Endodermal cell (in vitro differentiated cells): ENCODE results near the gene UBL4B. TPM values are rescaled to one million over a fixed set of nuclear protein-coding genes. Genes with fewer than 3 reads are reported as not detected.

ENCODE experiments used
- DNase-seq: peaks from one replicate; pipeline ENCODE4 v3.0.0-alpha.2; 2017
- H3K27ac ChIP-seq: 2 replicates; pipeline ENCODE4 v1.5.1; 2013; ENCODE audit warnings: mild to moderate bottlenecking, low read depth, low read length, moderate library complexity
- H3K27me3 ChIP-seq: 2 replicates; pipeline ENCODE4 v1.6.1; 2013; ENCODE audit warnings: mild to moderate bottlenecking, low read length, moderate library complexity; ENCODE audit not compliant: insufficient read depth, control insufficient read depth, poor library complexity, severe bottlenecking
- H3K36me3 ChIP-seq: 2 replicates; pipeline ENCODE4 v1.7.0; 2013; ENCODE audit warnings: mild to moderate bottlenecking, low read length, moderate library complexity; ENCODE audit not compliant: control insufficient read depth, insufficient read depth
- H3K4me1 ChIP-seq: one replicate; pipeline ENCODE4 v1.7.0; 2013; ENCODE audit warnings: low read length; ENCODE audit not compliant: control insufficient read depth, insufficient read depth
- H3K4me3 ChIP-seq: 2 replicates; pipeline ENCODE4 v1.5.1; 2013; ENCODE audit warnings: mild to moderate bottlenecking, low read length, moderate library complexity
- H3K9ac ChIP-seq: 2 replicates; pipeline ENCODE4 v1.6.1; 2013; ENCODE audit warnings: mild to moderate bottlenecking, low read length, moderate library complexity; ENCODE audit not compliant: poor library complexity, severe bottlenecking; ENCODE audit errors: extremely low read depth
- H3K9me3 ChIP-seq: 2 replicates; pipeline ENCODE4 v1.6.1; 2013; ENCODE audit warnings: mild to moderate bottlenecking, low read length, moderate library complexity; ENCODE audit not compliant: control insufficient read depth
- H3K27ac Mint-ChIP-seq: 2 replicates; pipeline ENCODE4 v1.8.0; 2020; ENCODE audit warnings: mixed read lengths
- H3K27me3 Mint-ChIP-seq: 2 replicates; pipeline ENCODE4 v1.8.0; 2021; ENCODE audit warnings: mild to moderate bottlenecking, mixed read lengths; ENCODE audit not compliant: insufficient read depth
- H3K36me3 Mint-ChIP-seq: 2 replicates; pipeline ENCODE4 v1.8.0; 2020; ENCODE audit warnings: low read depth, mixed read lengths
- H3K4me1 Mint-ChIP-seq: 2 replicates; pipeline ENCODE4 v1.8.0; 2020; ENCODE audit warnings: mixed read lengths
- H3K4me3 Mint-ChIP-seq: 2 replicates; pipeline ENCODE4 v1.8.0; 2020; ENCODE audit warnings: mild to moderate bottlenecking, moderate library complexity, mixed read lengths
- H3K9me3 Mint-ChIP-seq: 2 replicates; pipeline ENCODE4 v1.8.0; 2020; ENCODE audit warnings: mild to moderate bottlenecking, mixed read lengths
- CTCF ChIP-seq: fragments of 200-600 bp; sonication (generic); conservative IDR thresholded peaks from 2 replicates; pipeline ENCODE4 v1.5.0; 2021; ENCODE audit warnings: antibody characterized with exemption, mild to moderate bottlenecking
- WGBS, 2 experiments: methylation state at CpG; one replicate each; pipeline versions ENCODE4 v1.1.5 to v1.1.7; 2013; ENCODE audit warnings: missing lambda C conversion rate in 2 of 2, mixed read lengths in 1 of 2; ENCODE audit not compliant: insufficient coverage in 1 of 2, insufficient read length in 1 of 2; 5-methylcytosine and 5-hydroxymethylcytosine counted together
- total RNA-seq, 2 donors: library from RNA; stranded (reverse); fragmentation: NEBNext Ultra II Directional in 1 of 2; extraction: Animal tissue kit (Norgen Biotek cat#: 25700) in 1 of 2; gene quantifications; 2 replicates in 1 of 2; 3 replicates in 1 of 2; pipeline ENCODE4 v1.2.1, GENCODE V29; 2021

The UBL4B gene
- total RNA-seq, 2 donors from 2014 or later: not detected

GRCh38 chr1:110091381-110091780 is 20.9 kb upstream of the UBL4B start:
- no peaks in the 10 kb centered on the region for H3K36me3 ChIP-seq
- Mint-ChIP-seq H3K4me1 (peaks cover 9% of the 10 kb centered on the region), H3K9me3 (no peaks in the 10 kb centered on the region), H3K27me3 (peaks cover 63% of the 10 kb centered on the region), H3K4me3 (no peak overlapping the region), H3K27ac (no peak overlapping the region), H3K36me3 (no peaks in the 10 kb centered on the region)
- H3K4me1 ChIP-seq: peaks cover 4% of the 10 kb centered on the region
- no peak for TF ChIP-seq CTCF
- no peak overlapping the region for H3K27ac ChIP-seq
- 85% methylated on average over 2 of the region's 2 CpGs; no CpG with 5 or more reads in 1 of the 2 experiments for WGBS, 2 experiments
- no peak overlapping the region for H3K9ac ChIP-seq
- H3K4me3 ChIP-seq: no peak overlapping the region
- DNase-seq: no peak
- H3K27me3 ChIP-seq: peaks cover 64% of the 10 kb centered on the region
- no peaks in the 10 kb centered on the region for H3K9me3 ChIP-seq

- H3K9me3 ChIP-seq: no peaks in the 10 kb centered on the region
- H3K4me3 ChIP-seq: no peak overlapping the region
- Mint-ChIP-seq H3K36me3 (no peaks in the 10 kb centered on the region), H3K27ac (no peak overlapping the region), H3K4me3 (no peak overlapping the region), H3K27me3 (peaks cover 59% of the 10 kb centered on the region), H3K4me1 (peaks cover 9% of the 10 kb centered on the region), H3K9me3 (no peaks in the 10 kb centered on the region)
- H3K9ac ChIP-seq: no peak overlapping the region
- DNase-seq: no peak
- TF ChIP-seq CTCF: no peak
- WGBS, 2 experiments: 82 to 87% methylated on average over 3 of the region's 3 CpGs
- H3K27me3 ChIP-seq: peaks cover 60% of the 10 kb centered on the region
- no peaks in the 10 kb centered on the region for H3K36me3 ChIP-seq
- H3K27ac ChIP-seq: no peak overlapping the region
- H3K4me1 ChIP-seq: peaks cover 4% of the 10 kb centered on the region
Measured at GRCh38 chr1:110091791-110092190, 20.5 kb upstream of the UBL4B start.

- Histone ChIP-seq H3K27ac (no peak overlapping the region), H3K36me3 (no peaks in the 10 kb centered on the region), H3K9me3 (no peaks in the 10 kb centered on the region), H3K4me3 (no peak overlapping the region), H3K4me1 (peaks cover 4% of the 10 kb centered on the region), H3K27me3 (peaks cover 48% of the 10 kb centered on the region), H3K9ac (no peak overlapping the region)
- H3K27me3 Mint-ChIP-seq: peaks cover 47% of the 10 kb centered on the region
- no peak overlapping the region for H3K4me3 Mint-ChIP-seq
- 90 to 100% methylated on average over 1 to 2 of the region's 2 CpGs for WGBS, 2 experiments
- H3K9me3 Mint-ChIP-seq: no peaks in the 10 kb centered on the region
- no peaks in the 10 kb centered on the region for H3K36me3 Mint-ChIP-seq
- no peak for TF ChIP-seq CTCF
- H3K4me1 Mint-ChIP-seq: peaks cover 9% of the 10 kb centered on the region
- H3K27ac Mint-ChIP-seq: no peak overlapping the region
- DNase-seq: no peak
Measured at GRCh38 chr1:110092991-110093390, 19.3 kb upstream of the UBL4B start.
